HG03439 (cell line): ENCODE data around the gene DCUN1D5.

Experiments used
- ATAC-seq: cut with Tn5 transposase; IDR thresholded peaks from one replicate; pipeline ENCODE4 v1.9.1; 2021; ENCODE audit warnings: mild to moderate bottlenecking, moderate library complexity; ENCODE audit not compliant: unreplicated experiment

Gene DCUN1D5

DNA sequence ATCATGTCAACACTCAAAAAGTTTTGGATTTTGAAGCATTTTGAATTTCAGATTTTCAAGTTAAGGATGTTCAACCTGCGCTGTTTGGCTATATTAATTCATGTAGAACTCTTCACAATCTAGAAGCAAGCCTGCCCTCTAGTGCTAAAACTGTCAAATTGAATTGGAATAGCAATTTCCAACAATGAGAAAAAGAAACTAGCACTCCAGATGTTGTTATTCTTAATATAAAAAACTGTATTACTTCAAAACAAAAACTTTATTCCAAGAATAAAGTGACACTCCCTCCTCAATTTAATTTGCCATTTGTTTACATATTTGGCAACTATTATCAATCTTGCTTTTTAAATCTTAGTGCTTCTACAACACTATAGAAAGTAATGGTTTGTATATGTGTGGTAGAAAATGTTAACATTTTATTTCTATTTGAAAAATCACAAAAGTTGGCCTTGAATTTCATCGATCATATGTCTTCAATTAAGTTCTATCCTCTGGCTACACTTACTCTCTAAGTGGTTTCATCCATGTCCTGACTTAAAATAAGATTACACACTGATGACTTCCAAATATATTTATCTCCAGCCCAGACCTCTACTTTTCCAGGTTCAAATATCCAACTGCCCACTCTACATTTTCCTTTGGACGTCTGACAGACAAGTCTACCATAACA, 36.6 kb downstream of the DCUN1D5 start:
- no peak for ATAC-seq

DNA sequence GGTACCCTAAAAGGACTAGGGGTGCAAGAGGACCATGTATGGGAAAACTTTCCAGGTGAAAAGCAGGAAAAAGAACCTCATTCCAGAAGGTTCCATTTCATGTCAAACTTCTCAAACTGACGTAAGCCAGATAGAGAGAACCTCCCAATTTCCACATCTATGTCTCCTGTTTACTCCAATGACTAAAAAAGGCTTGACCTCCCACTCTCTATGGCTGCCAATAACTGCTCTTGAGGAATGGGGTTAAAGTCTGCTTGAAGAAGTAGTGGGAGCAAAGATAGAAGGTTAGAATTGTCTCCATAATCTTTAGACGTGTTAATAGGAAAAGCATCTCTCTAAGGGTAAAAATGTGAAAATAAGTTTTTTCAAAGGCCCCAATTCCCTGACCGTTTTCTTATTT, 38.0 kb downstream of the DCUN1D5 start:
- no peak for ATAC-seq

DNA sequence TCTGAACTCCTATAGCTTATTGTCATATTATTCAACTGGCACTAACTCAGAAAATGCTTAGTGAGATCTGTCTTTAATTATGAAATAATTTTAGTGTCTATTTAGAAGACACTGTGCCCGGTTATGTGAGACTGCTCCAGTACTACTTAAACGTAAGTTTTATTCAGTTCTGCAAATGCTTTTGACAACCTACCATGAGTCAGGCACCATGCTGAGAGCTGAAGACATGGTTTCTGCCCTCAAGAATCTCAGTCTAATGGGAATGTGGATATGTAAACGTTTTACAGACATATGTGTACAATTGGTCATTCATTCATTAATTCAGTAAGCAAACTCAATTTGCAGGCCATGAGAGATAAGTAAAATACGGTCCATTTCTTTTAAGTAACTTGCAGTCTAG, 40.0 kb downstream of the DCUN1D5 start:
- no peak for ATAC-seq

DNA sequence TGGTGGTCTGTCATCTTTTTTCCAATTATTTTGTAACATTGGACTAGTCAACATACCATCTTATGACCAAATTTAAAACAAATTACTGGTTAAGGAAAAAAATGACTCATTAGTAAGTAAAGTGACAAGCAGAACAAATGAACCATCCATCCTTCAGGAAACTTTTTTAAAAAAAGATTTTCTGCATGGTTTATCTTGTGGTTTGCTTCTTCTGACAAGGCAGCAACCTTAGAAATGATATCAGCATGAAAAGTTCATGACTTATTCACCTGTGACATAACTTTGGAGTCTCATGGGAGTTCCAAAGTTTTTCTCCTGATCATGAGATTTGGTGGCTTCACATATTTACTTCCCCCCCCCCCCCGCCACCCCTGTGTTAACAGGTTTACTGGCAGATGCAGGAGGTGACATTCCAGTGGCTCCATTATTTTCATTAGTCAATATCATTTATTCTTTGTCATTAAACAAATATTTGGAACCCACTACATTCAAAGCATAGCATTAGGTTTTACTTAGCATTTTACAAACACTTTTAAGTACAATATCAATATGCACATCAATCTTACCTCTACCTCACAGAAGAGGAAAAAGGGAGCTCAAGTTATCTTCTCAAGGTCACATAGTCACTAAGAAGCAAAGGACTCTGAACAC, 40.7 kb downstream of the DCUN1D5 start:
- no peak for ATAC-seq

DNA sequence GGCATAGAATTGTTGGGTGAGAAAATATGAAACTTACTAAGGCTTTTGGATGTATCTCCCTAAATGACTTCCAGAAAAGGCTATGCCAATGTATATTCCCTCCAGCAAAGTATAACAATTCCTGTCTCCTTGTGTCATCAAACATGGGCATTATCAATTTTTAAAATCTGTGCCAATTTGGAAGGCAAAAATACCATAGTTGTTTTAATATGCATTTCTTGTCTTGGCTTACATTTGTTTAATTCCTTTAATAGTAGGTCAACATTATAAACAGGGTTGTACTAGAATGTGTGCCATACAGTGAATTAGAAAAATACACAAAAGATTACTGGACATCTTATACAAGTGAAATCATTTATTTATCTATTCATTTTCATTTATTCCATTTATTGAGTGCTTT, 41.6 kb downstream of the DCUN1D5 start:
- ATAC-seq: no peak

DNA sequence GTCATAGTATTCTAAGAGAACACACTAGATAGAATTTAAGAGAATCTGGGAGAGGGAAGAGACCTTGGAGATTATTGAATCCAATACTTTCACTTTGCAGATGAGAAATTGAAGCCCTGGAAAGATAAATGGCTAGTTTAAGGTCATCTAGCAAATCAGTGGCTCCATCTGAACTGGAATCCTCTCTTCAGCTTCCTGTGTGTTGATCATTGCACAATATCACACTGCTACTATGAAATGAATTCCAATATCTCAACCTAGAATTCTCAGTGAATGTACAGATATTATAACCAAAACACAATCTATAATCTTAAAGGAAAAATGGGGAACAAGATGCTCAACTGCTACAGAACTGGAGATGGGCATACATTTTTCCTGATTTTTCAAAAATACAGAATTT, 44.1 kb downstream of the DCUN1D5 start:
- no peak for ATAC-seq

DNA sequence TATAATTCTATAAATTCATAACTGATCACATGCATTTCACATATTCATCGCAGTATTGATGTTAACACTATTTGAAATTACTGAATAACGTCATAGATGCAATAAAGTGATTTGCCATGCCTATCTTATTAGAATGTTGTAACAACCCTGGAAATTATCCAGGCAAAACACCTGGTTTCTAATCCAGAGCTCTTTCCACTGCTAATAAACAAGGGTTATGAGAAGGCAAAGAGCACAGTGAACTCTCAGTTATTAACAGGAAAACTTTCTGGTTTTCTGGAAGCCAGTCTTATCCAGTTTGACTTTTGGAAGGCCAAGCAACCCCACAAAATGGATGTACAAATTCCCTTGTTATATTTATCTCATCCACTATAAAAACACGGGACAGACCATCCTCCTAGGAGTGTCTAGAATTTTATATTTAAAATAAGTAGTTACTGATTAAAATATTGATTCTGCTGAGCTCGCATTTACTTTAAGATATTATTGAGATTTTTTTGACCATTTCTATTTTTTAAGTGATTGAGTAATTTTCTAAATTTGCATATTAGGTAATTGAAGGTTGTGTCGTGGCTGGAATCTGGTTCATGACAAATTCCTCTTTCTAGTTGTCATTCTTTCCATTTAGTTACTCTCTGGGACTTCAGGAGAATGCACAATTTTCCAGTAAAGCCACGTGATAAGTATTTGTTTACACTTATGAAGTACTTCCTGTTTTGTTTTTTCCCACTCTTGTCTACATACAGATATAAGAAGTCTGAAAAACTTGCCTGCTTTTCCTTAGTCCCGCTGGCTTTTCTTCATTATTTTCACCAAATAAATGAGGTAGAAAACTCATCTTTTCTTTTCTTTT, 47.9 kb downstream of the DCUN1D5 start:
- no peak for ATAC-seq

DNA sequence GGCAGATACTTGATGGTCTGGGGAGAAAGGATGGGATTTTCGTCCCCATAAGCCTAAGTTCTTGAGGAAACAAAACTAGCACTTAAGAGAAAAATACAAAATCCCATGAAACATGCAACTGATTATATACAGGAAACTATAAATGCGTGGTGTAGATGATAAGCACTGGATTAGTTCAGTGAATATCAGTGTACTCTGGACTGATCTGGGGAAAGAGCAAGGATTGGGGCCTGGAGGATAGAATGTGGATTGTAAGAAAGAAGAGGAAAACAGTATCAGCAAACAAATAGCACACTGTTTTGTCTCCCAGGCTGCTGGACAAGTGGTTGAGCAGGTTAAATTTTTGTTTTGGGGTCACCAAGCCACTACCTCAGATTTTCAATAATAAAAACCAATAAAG, 49.8 kb downstream of the DCUN1D5 start:
- no peak for ATAC-seq

DNA sequence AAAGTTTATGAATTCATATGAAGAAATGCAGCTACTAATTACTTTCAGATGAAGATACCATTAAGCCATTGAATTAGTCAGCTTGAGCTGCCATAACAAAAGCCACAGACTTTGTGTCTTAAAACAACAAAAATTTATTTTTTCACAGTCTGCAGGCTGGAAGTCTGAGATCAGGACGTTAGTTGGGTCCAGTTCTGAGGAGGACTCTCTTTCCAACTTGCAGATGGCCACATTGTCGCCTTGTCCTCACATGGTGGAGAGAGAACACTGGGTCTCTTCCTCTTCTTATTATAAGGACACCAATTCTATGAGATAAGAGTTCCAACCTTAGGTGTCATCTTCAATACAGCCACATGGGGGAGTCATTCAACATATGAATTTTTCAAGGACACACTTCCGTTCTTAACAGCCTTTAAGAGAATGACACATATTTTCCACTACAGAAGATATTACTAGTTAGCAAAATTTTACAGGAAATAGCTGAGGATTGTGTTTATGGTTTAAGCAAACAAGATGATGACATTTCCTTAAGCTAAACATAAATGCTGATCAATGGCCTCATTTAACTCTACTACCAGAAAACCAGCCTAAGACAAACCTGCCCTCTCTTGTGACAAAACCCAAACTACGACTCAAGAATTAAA, 56.0 kb downstream of the DCUN1D5 start:
- peak; percentile 99 for ATAC-seq

DNA sequence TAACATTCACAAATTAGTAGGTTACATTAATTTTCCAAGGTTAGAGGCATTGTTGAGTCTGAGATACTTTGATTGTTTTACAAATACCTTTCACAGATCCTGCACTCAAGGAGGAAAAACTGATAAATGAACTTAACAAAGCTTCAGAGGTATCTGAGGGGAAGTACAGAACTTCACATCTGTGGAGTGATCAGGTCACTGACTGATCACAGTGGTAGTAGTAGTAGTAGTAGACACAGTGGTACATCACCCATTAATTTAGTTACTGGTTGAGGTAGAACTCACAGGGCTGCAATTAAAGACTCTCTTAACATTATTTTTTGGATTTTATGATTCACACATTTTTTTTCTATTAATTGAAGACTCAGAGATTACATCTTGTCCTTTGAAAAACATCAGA, 56.7 kb downstream of the DCUN1D5 start:
- ATAC-seq: no peak

DNA sequence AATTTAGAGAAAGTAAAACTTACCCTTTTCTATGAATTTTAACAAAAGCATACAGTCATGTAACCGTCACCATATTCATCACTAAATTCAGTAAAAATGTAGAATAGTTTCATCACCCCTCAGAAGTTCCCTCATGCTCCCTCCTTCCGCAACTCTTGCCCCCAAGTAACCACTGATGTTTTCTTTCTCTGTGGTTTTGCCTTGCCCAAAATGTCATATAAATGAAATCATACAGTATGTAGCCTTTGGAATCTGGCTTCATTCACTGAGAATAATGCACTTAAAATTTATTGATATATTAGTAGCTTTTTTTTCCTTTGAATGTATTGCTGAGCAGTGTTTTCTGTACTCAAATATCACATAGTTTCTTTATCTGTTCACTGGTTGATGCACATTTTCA, 60.1 kb downstream of the DCUN1D5 start:
- ATAC-seq: no peak

DNA sequence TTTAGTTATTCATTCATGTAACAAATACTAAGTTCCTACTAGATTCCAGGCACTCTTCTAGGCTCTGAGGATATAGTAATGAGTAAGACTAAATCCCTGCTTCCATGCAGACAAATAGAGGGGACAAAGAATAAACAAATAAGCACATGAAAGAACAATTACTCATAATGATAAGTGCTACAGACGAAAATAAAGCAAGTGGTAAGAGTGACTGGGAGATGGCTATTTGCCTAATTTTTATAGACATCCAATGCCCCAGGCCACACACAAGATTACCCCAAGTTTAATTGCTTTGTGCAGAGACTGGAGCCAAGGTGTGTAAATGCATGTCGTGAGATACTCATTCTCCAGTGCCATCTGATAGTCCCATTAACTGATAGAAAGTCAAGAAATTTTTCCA, 62.6 kb downstream of the DCUN1D5 start:
- no peak for ATAC-seq

DNA sequence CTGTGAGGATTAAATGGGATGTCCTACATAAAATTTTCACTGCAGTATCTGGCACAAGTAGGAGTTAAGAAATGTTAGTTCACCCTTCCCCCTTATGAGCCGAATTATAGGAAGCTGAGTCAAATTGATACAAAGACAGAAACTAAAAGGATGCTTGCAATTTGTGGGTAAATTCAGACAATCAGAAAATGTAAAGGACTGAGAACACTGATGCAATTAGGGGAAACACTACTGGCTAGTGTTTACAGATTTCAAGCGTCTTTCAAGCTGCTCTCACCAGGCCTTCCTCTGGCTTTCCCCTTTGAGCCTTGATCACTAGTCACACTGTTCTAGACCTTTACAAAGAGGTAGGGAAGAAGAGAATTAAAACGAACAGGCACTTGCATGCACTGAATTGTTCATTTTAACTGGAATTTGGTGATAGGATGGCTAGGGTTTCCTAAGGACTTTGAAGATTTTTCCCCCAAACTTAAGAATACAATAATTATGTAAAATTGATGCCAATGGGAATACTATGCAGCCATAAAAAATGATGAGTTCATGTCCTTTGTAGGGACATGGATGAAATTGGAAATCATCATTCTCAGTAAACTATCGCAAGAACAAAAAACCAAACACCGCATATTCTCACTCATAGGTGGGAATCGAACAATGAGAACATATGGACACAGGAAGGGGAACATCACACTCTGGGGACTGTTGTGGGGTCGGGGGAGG, 63.5 kb downstream of the DCUN1D5 start:
- peak; percentile 82 for ATAC-seq

DNA sequence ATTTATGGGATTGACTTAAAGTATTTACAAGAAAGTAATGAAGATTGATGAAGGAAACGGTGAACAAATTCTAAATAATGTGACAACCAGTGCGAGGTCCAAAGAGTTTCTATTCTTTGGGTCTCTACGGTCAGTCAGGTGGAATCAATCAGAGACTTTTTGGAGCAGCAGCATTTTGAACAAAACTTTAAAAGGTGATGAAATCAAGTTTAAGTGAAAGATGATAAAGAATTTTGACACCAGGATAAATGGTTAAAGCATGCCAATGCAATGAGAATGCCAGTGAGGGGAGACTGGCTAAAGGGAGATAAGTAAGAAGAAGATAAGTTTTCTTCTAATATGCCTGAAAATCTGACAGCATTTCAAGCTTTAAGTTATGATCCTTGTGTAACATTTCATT, 67.9 kb downstream of the DCUN1D5 start:
- no peak for ATAC-seq

DNA sequence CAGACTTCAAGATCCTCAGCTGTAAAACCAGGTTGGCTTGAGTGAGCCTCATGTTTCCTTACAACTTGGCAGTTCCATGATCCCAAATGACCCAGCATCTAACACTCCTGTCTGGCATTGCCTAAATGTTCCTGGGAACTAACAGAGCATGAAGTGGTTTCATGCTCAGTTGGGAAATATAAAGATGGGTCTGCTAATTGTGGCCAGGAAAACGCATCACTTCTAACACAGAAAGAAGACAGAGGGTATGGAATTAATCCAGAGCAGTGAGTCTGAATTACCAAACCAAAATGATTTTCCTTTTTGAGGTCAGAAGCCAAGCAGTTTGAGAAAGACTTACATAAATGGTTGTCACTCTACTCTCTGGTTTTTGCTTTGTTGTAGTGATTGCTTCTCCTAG, 75.9 kb downstream of the DCUN1D5 start:
- ATAC-seq: no peak

DNA sequence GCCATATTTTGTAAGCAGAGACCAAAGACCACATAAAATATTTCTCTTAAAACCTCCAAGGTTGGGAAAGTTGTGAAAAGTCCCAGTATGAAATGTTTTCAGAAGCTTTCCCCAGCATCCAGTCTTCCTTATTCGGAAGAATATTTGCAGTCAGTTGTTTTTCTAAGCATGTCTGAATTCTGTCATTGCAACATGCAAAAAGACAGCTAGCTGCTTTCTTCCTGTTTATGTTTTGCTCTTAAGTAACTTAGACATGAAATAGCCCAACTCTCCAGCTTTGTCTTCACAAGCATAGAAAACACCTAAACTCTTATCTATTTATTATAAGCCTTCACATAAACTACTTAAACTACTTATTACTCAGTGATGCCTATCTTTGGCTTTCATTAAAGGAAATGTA, 78.5 kb downstream of the DCUN1D5 start:
- no peak for ATAC-seq
